Measurements from ENCODE around the gene RAP1GDS1. TPM values are rescaled to one million over a fixed set of nuclear protein-coding genes. Genes with fewer than 3 reads are reported as not detected.
A peak's percentile ranks its signal among the peaks of the same experiment; 100 is the strongest.

RAP1GDS1 gene
- polyA plus RNA-seq, 1 of the 3 experiments (the other 2 are of a cell fraction), result 25.6 TPM

DNA sequence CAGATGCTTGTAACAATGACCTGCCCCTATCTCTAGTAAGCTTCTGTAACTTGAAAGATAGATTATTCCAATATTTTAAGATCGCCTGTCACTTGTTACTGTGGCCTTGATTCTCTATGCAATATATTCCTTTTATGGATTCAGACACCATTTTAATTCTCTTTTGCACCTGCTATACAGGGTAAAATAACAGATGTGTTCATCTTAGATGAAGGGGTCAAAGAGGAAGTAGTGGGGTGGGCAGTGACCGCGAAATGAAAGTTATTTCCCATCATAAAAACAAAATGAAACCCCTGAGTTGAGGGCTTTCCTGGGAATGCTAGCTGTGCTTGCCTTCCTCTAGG lies 221.3 kb downstream of the RAP1GDS1 start (continued):
- TF ChIP-seq SMC3 (IDR thresholded peaks at IDR 0.05; ENCODE audit: low read depth, low read length) (no peak), MXI1 (IDR thresholded peaks at IDR 0.05; ENCODE audit: low read depth, low read length) (no peak)

DNA sequence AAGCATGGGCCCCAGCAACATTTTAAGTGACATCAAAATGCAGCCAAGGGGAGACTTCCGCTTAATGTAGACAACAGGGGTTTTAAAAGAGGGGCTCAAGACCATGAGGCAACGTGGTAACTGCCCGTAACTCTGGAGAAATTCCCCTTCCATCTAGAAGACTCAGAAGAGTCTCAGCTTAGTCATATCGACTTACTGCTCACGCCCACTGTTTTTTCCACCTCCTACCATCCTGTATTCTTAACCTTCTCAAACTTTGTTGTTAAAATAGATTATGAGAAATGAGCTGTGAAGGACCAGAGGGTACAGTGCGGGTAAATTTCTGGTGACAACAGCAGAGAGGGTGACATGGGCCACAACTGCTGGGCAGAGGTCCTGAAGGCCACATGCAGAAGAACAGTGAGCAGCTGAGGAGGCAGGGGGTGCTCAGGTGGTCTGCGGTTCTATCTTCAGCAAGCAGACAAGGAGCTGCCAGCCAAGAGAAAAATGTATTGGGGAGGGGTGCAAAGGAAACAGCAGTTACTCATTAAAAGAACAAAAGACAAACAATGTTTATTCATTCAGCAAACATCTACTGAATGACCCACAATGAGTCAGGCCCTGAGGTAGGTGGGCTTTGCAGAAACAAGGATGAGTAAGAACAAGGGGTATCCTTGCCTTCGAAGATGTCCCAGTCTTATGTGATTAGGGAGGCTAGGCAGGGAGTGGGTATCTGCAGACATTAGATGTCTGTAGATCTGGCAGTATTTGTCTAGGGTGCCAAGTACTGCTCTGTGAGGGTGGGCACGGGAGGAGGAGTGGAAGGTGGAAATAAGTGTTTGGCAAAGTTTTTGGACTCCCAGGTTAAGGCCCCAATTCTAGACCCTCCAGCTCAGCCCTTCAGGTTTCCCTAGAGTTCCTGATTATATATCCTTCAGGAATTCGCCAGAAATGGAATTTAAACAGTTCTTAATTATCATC lies 221.9 kb downstream of the RAP1GDS1 start:
- no peaks in the 10 kb centered on the region for H3K27me3 ChIP-seq (ENCODE audit: insufficient read depth)
- peaks cover 8 to 26% of the 10 kb centered on the region in 2 experiments for H3K4me1 ChIP-seq (ENCODE audit: control insufficient read depth in 1 of 2, insufficient read depth in 2 of 2, low read depth in 1 of 2, low read length in 1 of 2)
- H3K4me2 ChIP-seq, result peak overlapping the region; percentile 39; the same call in 1 of the 2 replicates
- H3K4me3 ChIP-seq (ENCODE audit: low read depth in 2 of 2, low read length in 1 of 2), result no peak overlapping the region
- no peaks in the 10 kb centered on the region for H3K9me2 ChIP-seq
- no peaks in the 10 kb centered on the region for H3K9me3 ChIP-seq
- H4K20me1 ChIP-seq (ENCODE audit: insufficient read depth), result no peaks in the 10 kb centered on the region
- H3K9ac ChIP-seq, result no peak overlapping the region
- no peak overlapping the region for H2AFZ ChIP-seq (ENCODE audit: low read depth)
- peak overlapping the region in 1 of 2 experiments; percentile 51; a peak in 2 of 4 replicates for H3K27ac ChIP-seq (ENCODE audit: low read depth in 2 of 2, low read length in 1 of 2)
- peaks cover 10% of the 10 kb centered on the region for H3F3A ChIP-seq (replicated peaks; ENCODE audit: insufficient read depth)
- TF ChIP-seq EZH2phosphoT487 (IDR thresholded peaks at IDR 0.05; ENCODE audit: borderline replicate concordance, low read depth), result no peak
- TF ChIP-seq FOSL2 (IDR thresholded peaks at IDR 0.05; ENCODE audit: borderline replicate concordance, low read depth), result peak; percentile 55; the same call in 1 of the 2 replicates
- TF ChIP-seq SIN3A (IDR thresholded peaks at IDR 0.05; ENCODE audit: borderline replicate concordance, low read depth, low read length), result no peak
- TF ChIP-seq YY1 (IDR thresholded peaks at IDR 0.05; ENCODE audit: low read depth), result no peak
- TF ChIP-seq RFX5 (IDR thresholded peaks at IDR 0.05; ENCODE audit: low read length), result no peak
- TF ChIP-seq TEAD4 (IDR thresholded peaks at IDR 0.05; ENCODE audit: borderline replicate concordance, insufficient read depth), result no peak
- TF ChIP-seq, protein P1, sequence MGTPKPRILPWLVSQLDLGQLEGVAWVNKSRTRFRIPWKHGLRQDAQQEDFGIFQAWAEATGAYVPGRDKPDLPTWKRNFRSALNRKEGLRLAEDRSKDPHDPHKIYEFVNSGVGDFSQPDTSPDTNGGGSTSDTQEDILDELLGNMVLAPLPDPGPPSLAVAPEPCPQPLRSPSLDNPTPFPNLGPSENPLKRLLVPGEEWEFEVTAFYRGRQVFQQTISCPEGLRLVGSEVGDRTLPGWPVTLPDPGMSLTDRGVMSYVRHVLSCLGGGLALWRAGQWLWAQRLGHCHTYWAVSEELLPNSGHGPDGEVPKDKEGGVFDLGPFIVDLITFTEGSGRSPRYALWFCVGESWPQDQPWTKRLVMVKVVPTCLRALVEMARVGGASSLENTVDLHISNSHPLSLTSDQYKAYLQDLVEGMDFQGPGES (IDR thresholded peaks at IDR 0.05; ENCODE audit: low read depth, low read length), result no peak
- TF ChIP-seq NRF1 (IDR thresholded peaks at IDR 0.05; ENCODE audit: low read depth, low read length), result no peak
- TF ChIP-seq TCF12 (IDR thresholded peaks at IDR 0.05), result peak; percentile 52
- no peak for TF ChIP-seq TAF1 (IDR thresholded peaks at IDR 0.05; ENCODE audit: borderline replicate concordance, low read depth, low read length)
- POLR2A ChIA-PET, result no interaction called here
- no peak for DNase-seq
- WGBS (ENCODE audit: low lambda C conversion rate), result 77% methylated on average over 10 of the region's 10 CpGs
- peaks cover 43% of the 10 kb centered on the region; the same call in 1 of the 2 replicates for H3K79me2 ChIP-seq (ENCODE audit: insufficient read depth)
- H3K36me3 ChIP-seq (replicated peaks in 1 of 2; ENCODE audit: control insufficient read depth in 1 of 2, insufficient read depth in 2 of 2, low read length in 1 of 2), result peaks cover 7 to 25% of the 10 kb centered on the region in 2 experiments
- CTCF ChIA-PET, result interaction anchor here (3.2 kb wide), 1 partner anchor 15 kb away, joined by 10 read pairs; no protein-coding TSS in a partner anchor

DNA sequence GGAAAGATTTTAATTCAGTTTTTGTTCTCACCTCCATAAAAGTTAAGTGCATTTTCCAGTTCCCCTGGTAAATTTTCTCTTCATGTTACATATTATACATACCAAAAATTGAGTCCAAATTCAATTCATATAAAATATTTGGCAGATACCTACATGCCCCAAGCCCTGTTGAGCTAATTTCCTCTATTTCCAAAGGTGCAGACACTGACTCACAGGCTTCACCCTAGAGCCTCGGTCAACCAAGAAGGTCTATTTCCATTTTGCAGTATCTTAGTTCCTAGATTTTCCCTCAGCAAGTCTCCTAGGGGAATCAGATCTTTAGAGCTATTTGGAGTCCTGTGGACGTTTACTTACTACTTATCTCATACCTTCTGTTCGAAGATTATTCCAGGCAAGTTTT lies 222.8 kb downstream of the RAP1GDS1 start:
- Histone ChIP-seq H3F3A (replicated peaks; ENCODE audit: insufficient read depth) (peaks cover 10% of the 10 kb centered on the region), H3K36me3 (replicated peaks in 1 of 2; ENCODE audit: control insufficient read depth in 1 of 2, insufficient read depth in 2 of 2, low read length in 1 of 2) (peaks cover 0 to 19% of the 10 kb centered on the region in 2 experiments), H3K9ac (no peak overlapping the region), H3K4me3 (ENCODE audit: low read depth in 2 of 2, low read length in 1 of 2) (no peak overlapping the region), H4K20me1 (ENCODE audit: insufficient read depth) (no peaks in the 10 kb centered on the region), H3K27me3 (ENCODE audit: insufficient read depth) (no peaks in the 10 kb centered on the region), H3K9me2 (no peaks in the 10 kb centered on the region), H2AFZ (ENCODE audit: low read depth) (no peak overlapping the region), H3K4me1 (ENCODE audit: control insufficient read depth in 1 of 2, insufficient read depth in 2 of 2, low read depth in 1 of 2, low read length in 1 of 2) (peaks cover 8 to 26% of the 10 kb centered on the region in 2 experiments), H3K79me2 (ENCODE audit: insufficient read depth) (peaks cover 49% of the 10 kb centered on the region), H3K4me2 (no peak overlapping the region), H3K27ac (ENCODE audit: low read depth in 2 of 2, low read length in 1 of 2) (peak overlapping the region in 1 of 2 experiments; percentile 51; a peak in 2 of 4 replicates), H3K9me3 (no peaks in the 10 kb centered on the region)
- POLR2A ChIA-PET, result no interaction called here
- CTCF ChIA-PET, result interaction anchor here (3.2 kb wide), 1 partner anchor 16 kb away, joined by 10 read pairs; no protein-coding TSS in a partner anchor
- WGBS (ENCODE audit: low lambda C conversion rate), result 71% methylated on average over 3 of the region's 3 CpGs
- no peak for DNase-seq
- TF ChIP-seq RCOR1 (IDR thresholded peaks at IDR 0.05; ENCODE audit: low read length), result no peak
- no peak for TF ChIP-seq MXI1 (IDR thresholded peaks at IDR 0.05; ENCODE audit: low read depth, low read length)
- TF ChIP-seq POLR2AphosphoS5 (IDR thresholded peaks at IDR 0.05; ENCODE audit: low read depth, low read length), result no peak
